Measurements from ENCODE around the gene NDUFS4. TPM values are rescaled to one million over a fixed set of nuclear protein-coding genes. Genes with fewer than 3 reads are reported as not detected.
"Not testable (repeated sequence)": the region's sequence is repeated elsewhere in the genome, so short reads cannot be mapped to it uniquely, and the experiment has no call there.

The NDUFS4 gene
- total and polyA plus RNA-seq, 3 donors from 2014 or later = 63.9 to 98.9 (median 78.9) TPM

GRCh38 chr5:53545744-53546143 lies 14.7 kb upstream of the NDUFS4 start:
- 65 to 87% methylated on average over 2 of the region's 2 CpGs for WGBS, 2 donors
- intact Hi-C loops (cut with DNase I; ENCODE audit: low total_unique reads) = no loop called here
- no peak for TF ChIP-seq CTCF (IDR thresholded peaks at IDR 0.05)
- no peak for TF ChIP-seq POLR2A (IDR thresholded peaks at IDR 0.05)

GRCh38 chr5:53547226-53547625 lies 13.2 kb upstream of the NDUFS4 start:
- DNase-seq = no peak
- no peak for TF ChIP-seq POLR2A (IDR thresholded peaks at IDR 0.05)
- no peak for TF ChIP-seq CTCF (IDR thresholded peaks at IDR 0.05)
- Histone ChIP-seq H3K36me3 (ENCODE audit: low read depth, missing control alignments) (no peaks in the 10 kb centered on the region), H3K27me3 (no peaks in the 10 kb centered on the region), H3K4me1 (no peaks in the 10 kb centered on the region), H3K27ac (no peak overlapping the region), H3K9me3 (no peaks in the 10 kb centered on the region), H3K4me3 (no peak overlapping the region)
- 87 to 93% methylated on average over 4 of the region's 4 CpGs for whole genome bisulfite sequencing, 2 donors
- intact Hi-C loops (cut with DNase I; ENCODE audit: low total_unique reads) = no loop called here

More at GRCh38 chr5:53545744-53546143, 14.7 kb upstream of the NDUFS4 start:
- H3K4me1 ChIP-seq = no peaks in the 10 kb centered on the region
- H3K36me3 ChIP-seq (ENCODE audit: low read depth, missing control alignments) = no peaks in the 10 kb centered on the region
- H3K27me3 ChIP-seq = no peaks in the 10 kb centered on the region
- no peaks in the 10 kb centered on the region for H3K9me3 ChIP-seq
- no peak overlapping the region for H3K4me3 ChIP-seq
- no peak overlapping the region for H3K27ac ChIP-seq
- DNase-seq = no peak

GRCh38 chr5:53548501-53548900 lies 11.9 kb upstream of the NDUFS4 start:
- H3K27ac ChIP-seq; H3K4me3 ChIP-seq; DNase-seq; H3K27me3 ChIP-seq; H3K9me3 ChIP-seq; H3K4me1 ChIP-seq; H3K36me3 ChIP-seq (ENCODE audit: low read depth, missing control alignments); intact Hi-C loops (cut with DNase I; ENCODE audit: low total_unique reads): not testable (repeated sequence)
- WGBS, 2 donors = 96 to 98% methylated on average over 7 of the region's 7 CpGs

GRCh38 chr5:53549792-53550191 lies 10.6 kb upstream of the NDUFS4 start:
- Histone ChIP-seq H3K4me1 (no peaks in the 10 kb centered on the region), H3K4me3 (no peak overlapping the region), H3K27me3 (no peaks in the 10 kb centered on the region), H3K27ac (no peak overlapping the region), H3K9me3 (no peaks in the 10 kb centered on the region), H3K36me3 (ENCODE audit: low read depth, missing control alignments) (no peaks in the 10 kb centered on the region)
- no peak for DNase-seq
- TF ChIP-seq CTCF (IDR thresholded peaks at IDR 0.05) (no peak), POLR2A (IDR thresholded peaks at IDR 0.05) (no peak)
- WGBS, 2 donors = 94 to 98% methylated on average over 2 of the region's 2 CpGs
- intact Hi-C loops (cut with DNase I; ENCODE audit: low total_unique reads) = no loop called here

- TF ChIP-seq CTCF (IDR thresholded peaks at IDR 0.05) (no peak), POLR2A (IDR thresholded peaks at IDR 0.05) (no peak)
- 78 to 79% methylated on average over 3 of the region's 3 CpGs for WGBS, 2 donors
- H3K4me3 ChIP-seq = no peak overlapping the region
- H3K9me3 ChIP-seq = no peaks in the 10 kb centered on the region
- H3K4me1 ChIP-seq = no peaks in the 10 kb centered on the region
- no peaks in the 10 kb centered on the region for H3K27me3 ChIP-seq
- H3K27ac ChIP-seq = no peak overlapping the region
- DNase-seq = no peak
- H3K36me3 ChIP-seq (ENCODE audit: low read depth, missing control alignments) = no peaks in the 10 kb centered on the region
- intact Hi-C loops (cut with DNase I; ENCODE audit: low total_unique reads) = no loop called here
Observed at GRCh38 chr5:53552561-53552960, 7.9 kb upstream of the NDUFS4 start.

All from testis (tissue), 3 donors.